Activated naive CD4-positive, alpha-beta T cell treated with anti-CD3 and anti-CD28 coated beads, Interleukin-2, amount 50 U/mL, for 24 hours (primary cell): ENCODE data around the gene NPHS1.
A peak's percentile ranks its signal among the peaks of the same experiment; 100 is the strongest.

ENCODE experiments used
- H3K27ac Mint-ChIP-seq: one replicate; pipeline ENCODE4 v1.8.0; 2021; ENCODE audit warnings: mild to moderate bottlenecking, mixed read lengths
- H3K27me3 Mint-ChIP-seq: one replicate; pipeline ENCODE4 v1.8.0; 2021; ENCODE audit warnings: mixed read lengths
- H3K36me3 Mint-ChIP-seq: one replicate; pipeline ENCODE4 v1.8.0; 2021; ENCODE audit warnings: mixed read lengths
- H3K4me1 Mint-ChIP-seq: one replicate; pipeline ENCODE4 v1.8.0; 2021; ENCODE audit warnings: mixed read lengths
- H3K4me3 Mint-ChIP-seq: one replicate; pipeline ENCODE4 v1.8.0; 2021; ENCODE audit warnings: mild to moderate bottlenecking, mixed read lengths
- H3K9me3 Mint-ChIP-seq: one replicate; pipeline ENCODE4 v1.8.0; 2021; ENCODE audit warnings: mixed read lengths

NPHS1 gene

DNA sequence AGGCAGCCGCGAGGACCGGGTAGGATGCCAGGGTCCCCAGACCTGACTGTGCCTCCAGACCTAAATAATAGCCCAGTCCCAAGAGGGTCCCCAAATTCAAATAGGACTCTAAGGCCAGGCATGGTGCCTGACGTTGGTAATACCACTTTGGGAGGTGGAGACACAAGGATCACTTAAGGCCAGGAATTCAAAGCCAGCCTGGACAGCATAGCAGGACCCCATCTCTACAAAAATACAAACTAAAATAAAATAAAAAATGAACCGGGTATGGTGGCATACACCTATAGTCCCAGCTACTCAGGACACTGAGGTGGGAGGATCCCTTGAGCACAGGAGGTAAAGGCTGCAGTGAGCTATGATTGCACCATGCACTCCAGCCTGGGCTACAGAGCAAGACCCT is 10.7 kb upstream of the NPHS1 start:
- Mint-ChIP-seq H3K27me3 (peaks cover 28% of the 10 kb centered on the region), H3K9me3 (no peaks in the 10 kb centered on the region), H3K4me3 (no peak overlapping the region), H3K27ac (no peak overlapping the region), H3K36me3 (no peaks in the 10 kb centered on the region), H3K4me1 (peaks cover 1% of the 10 kb centered on the region)

- Mint-ChIP-seq H3K27ac (no peak overlapping the region), H3K4me1 (peaks cover 6% of the 10 kb centered on the region), H3K9me3 (no peaks in the 10 kb centered on the region), H3K36me3 (no peaks in the 10 kb centered on the region), H3K27me3 (peaks cover 28% of the 10 kb centered on the region), H3K4me3 (no peak overlapping the region)
These were observed 10.2 kb upstream of the NPHS1 start for GRCh38 chr19:35862528-35862927.

GRCh38 chr19:35861640-35862160 is 9.4 kb upstream of the NPHS1 start:
- Mint-ChIP-seq H3K27me3 (peaks cover 28% of the 10 kb centered on the region), H3K4me3 (no peak overlapping the region), H3K36me3 (no peaks in the 10 kb centered on the region), H3K4me1 (peaks cover 11% of the 10 kb centered on the region), H3K9me3 (no peaks in the 10 kb centered on the region), H3K27ac (no peak overlapping the region)

- Mint-ChIP-seq H3K27ac (no peak overlapping the region), H3K9me3 (no peaks in the 10 kb centered on the region), H3K4me3 (no peak overlapping the region), H3K27me3 (peaks cover 28% of the 10 kb centered on the region), H3K36me3 (no peaks in the 10 kb centered on the region), H3K4me1 (peaks cover 12% of the 10 kb centered on the region)
These were observed 8.7 kb upstream of the NPHS1 start for GRCh38 chr19:35860818-35861639.

- Mint-ChIP-seq H3K27me3 (peaks cover 30% of the 10 kb centered on the region), H3K9me3 (no peaks in the 10 kb centered on the region)
These were observed 8.1 kb upstream of the NPHS1 start for GRCh38 chr19:35860436-35860817.

GRCh38 chr19:35859414-35859813 is 7.1 kb upstream of the NPHS1 start:
- H3K27ac Mint-ChIP-seq: no peak overlapping the region
- H3K4me1 Mint-ChIP-seq: peaks cover 12% of the 10 kb centered on the region
- H3K27me3 Mint-ChIP-seq: peaks cover 34% of the 10 kb centered on the region
- no peak overlapping the region for H3K4me3 Mint-ChIP-seq
- H3K36me3 Mint-ChIP-seq: no peaks in the 10 kb centered on the region
- H3K9me3 Mint-ChIP-seq: no peaks in the 10 kb centered on the region

More at GRCh38 chr19:35860436-35860817, 8.1 kb upstream of the NPHS1 start:
- Mint-ChIP-seq H3K4me1 (peaks cover 12% of the 10 kb centered on the region), H3K4me3 (no peak overlapping the region), H3K27ac (no peak overlapping the region), H3K36me3 (no peaks in the 10 kb centered on the region)

DNA sequence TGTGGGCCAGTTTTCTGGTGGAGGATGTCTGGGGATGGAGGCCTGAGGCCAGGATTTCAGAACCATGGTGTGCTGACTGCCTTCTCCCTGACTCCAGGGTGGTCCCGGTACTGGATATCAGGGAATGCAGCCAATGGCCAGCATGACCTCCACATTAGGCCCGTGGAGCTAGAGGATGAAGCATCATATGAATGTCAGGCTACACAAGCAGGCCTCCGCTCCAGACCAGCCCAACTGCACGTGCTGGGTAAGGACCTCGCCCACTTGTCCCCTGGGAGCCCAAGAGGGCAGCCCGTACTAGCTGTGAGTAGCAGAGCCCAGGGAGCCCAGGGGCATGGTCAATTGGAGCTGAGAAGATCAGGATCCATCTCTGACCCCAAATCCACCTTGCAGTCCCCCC is 6.0 kb upstream of the NPHS1 start:
- peaks cover 34% of the 10 kb centered on the region for H3K27me3 Mint-ChIP-seq
- peaks cover 12% of the 10 kb centered on the region for H3K4me1 Mint-ChIP-seq
- H3K27ac Mint-ChIP-seq: no peak overlapping the region
- H3K36me3 Mint-ChIP-seq: no peaks in the 10 kb centered on the region
- no peaks in the 10 kb centered on the region for H3K9me3 Mint-ChIP-seq
- no peak overlapping the region for H3K4me3 Mint-ChIP-seq

- no peaks in the 10 kb centered on the region for H3K9me3 Mint-ChIP-seq
- no peaks in the 10 kb centered on the region for H3K36me3 Mint-ChIP-seq
- H3K27me3 Mint-ChIP-seq: peaks cover 32% of the 10 kb centered on the region
- H3K27ac Mint-ChIP-seq: no peak within 1 kb of the TSS
- H3K4me3 Mint-ChIP-seq: peak within 1 kb of the TSS; percentile 82
- H3K4me1 Mint-ChIP-seq: peaks cover 16% of the 10 kb centered on the region
These were observed 4.3 kb upstream of the NPHS1 start, which contains the start of gene KIRREL2 for GRCh38 chr19:35856546-35857149. KIRREL2 (plus strand) TSS chr19:35856911; CDS start chr19:35857120, 209 bp downstream.

DNA sequence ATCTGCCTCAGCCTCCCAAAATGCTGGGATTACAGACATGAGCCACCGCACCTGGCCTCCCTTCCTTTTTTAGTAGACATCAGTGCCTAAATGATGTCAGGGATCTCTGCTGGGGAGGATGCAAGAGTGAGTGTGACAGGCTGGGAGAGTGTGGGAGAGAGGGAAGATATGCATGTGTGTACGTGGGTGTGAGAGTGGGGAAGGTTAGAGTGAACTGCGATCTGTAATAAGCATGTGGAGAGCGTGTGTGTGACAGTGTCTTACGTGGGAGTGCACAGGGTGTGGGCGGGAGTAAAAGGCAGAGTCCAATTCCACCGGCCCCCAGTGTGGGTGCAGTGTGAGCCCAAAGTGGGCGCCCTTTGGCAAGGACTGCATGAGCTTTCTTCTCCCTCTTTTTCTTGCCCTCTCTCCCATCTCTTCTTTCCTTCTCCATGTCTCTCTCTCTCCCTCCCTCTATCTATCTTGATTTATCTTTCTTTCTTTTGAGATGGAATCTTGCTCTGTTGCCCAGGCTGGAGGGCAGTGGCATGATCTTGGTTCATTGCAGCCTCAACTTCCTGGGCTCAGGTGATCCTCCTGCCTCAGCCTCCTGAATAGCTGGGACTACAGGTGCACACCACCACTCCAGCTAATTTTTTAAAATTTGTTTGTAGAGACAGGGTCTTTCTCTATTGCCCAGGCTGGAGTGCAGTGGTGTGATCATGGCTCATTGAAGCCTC is 893 bp upstream of the NPHS1 start:
- H3K4me3 Mint-ChIP-seq: no peak overlapping the region
- H3K27me3 Mint-ChIP-seq: peaks cover 27% of the 10 kb centered on the region
- H3K4me1 Mint-ChIP-seq: peaks cover 16% of the 10 kb centered on the region
- H3K9me3 Mint-ChIP-seq: no peaks in the 10 kb centered on the region
- H3K27ac Mint-ChIP-seq: no peak overlapping the region
- no peaks in the 10 kb centered on the region for H3K36me3 Mint-ChIP-seq

GRCh38 chr19:35851213-35852028 is 883 bp downstream of the NPHS1 start:
- H3K9me3 Mint-ChIP-seq: no peaks in the 10 kb centered on the region
- H3K4me1 Mint-ChIP-seq: peaks cover 9% of the 10 kb centered on the region
- no peak overlapping the region for H3K4me3 Mint-ChIP-seq
- H3K27ac Mint-ChIP-seq: no peak overlapping the region
- H3K36me3 Mint-ChIP-seq: no peaks in the 10 kb centered on the region
- H3K27me3 Mint-ChIP-seq: peaks cover 34% of the 10 kb centered on the region

DNA sequence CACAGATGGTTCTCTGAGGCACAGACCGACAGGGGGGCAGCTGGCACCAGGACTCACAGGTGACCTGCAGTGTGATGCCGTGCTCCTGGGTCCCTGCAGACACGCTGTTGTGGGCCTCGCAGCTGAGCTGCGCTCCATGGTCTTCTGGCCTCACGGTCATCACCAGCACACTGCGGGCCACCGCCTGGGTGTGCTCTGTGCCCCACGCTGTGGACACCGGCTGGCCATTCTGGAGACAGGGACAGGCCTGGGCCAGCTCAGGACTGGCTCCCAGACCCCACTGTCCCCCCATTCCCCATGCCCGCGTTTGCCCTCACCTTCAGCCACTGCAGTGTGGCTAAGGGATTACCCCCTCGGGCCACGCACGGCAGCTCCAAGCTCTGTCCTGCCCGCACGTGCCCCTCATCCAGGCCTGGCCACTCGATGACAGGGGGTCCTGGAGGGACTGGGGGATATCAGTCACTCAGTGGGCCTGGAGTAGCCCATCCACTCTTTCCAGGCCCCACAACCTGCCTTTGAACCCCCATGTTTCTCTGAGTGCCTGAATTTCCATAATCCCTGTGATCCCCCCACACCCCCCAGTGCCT is 3.3 kb downstream of the NPHS1 start:
- Mint-ChIP-seq H3K36me3 (peaks cover 2% of the 10 kb centered on the region), H3K9me3 (no peaks in the 10 kb centered on the region), H3K27ac (no peak overlapping the region), H3K27me3 (peaks cover 38% of the 10 kb centered on the region), H3K4me1 (peaks cover 24% of the 10 kb centered on the region), H3K4me3 (no peak overlapping the region)

- H3K36me3 Mint-ChIP-seq: peaks cover 2% of the 10 kb centered on the region
- H3K4me3 Mint-ChIP-seq: no peak overlapping the region
- no peaks in the 10 kb centered on the region for H3K9me3 Mint-ChIP-seq
- peaks cover 24% of the 10 kb centered on the region for H3K4me1 Mint-ChIP-seq
- peaks cover 40% of the 10 kb centered on the region for H3K27me3 Mint-ChIP-seq
- H3K27ac Mint-ChIP-seq: no peak overlapping the region
These were observed 3.8 kb downstream of the NPHS1 start for GRCh38 chr19:35848486-35848885.

GRCh38 chr19:35847911-35848310 is 4.4 kb downstream of the NPHS1 start:
- H3K4me1 Mint-ChIP-seq: peaks cover 21% of the 10 kb centered on the region

DNA sequence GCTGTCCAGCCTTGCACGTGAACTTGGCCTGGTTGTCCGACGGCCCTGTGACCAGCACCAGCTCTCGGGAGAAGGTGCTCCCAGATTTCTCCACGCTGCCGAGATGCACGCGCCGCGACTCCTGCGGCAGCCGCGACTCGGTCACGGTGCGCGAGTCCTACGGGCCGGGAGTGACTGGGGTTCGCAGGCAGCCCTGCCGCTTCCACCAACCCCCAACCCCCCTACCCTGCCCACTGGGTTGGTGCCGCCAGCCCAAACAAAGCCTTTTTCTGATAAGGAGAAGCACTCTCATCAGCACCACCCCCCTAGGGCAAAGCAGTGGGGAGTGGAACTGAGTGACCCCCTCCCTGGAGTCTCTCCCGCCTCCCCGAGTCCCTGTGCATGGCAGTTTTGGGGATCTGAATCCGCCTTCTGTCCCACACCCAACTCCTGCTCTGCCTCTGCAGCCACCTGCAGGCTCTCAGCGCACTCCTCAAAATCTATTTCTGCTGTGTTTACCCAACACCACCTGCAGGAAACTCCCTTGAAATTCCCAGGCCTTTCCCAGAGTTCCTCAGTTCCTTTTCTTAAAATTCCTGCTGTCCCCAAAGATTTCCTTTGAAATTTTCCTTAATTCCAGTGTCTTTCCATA is 6.2 kb downstream of the NPHS1 start:
- peaks cover 47% of the 10 kb centered on the region for H3K27me3 Mint-ChIP-seq
- peaks cover 2% of the 10 kb centered on the region for H3K36me3 Mint-ChIP-seq
- H3K27ac Mint-ChIP-seq: no peak overlapping the region
- peak overlapping the region; percentile 43 for H3K4me3 Mint-ChIP-seq
- no peaks in the 10 kb centered on the region for H3K9me3 Mint-ChIP-seq
- peaks cover 20% of the 10 kb centered on the region for H3K4me1 Mint-ChIP-seq

More at GRCh38 chr19:35847911-35848310, 4.4 kb downstream of the NPHS1 start:
- Mint-ChIP-seq H3K4me3 (no peak overlapping the region), H3K36me3 (peaks cover 2% of the 10 kb centered on the region), H3K9me3 (no peaks in the 10 kb centered on the region), H3K27ac (no peak overlapping the region), H3K27me3 (peaks cover 46% of the 10 kb centered on the region)
